Measurements from ENCODE around the gene OSBPL1A.

The OSBPL1A gene

DNA sequence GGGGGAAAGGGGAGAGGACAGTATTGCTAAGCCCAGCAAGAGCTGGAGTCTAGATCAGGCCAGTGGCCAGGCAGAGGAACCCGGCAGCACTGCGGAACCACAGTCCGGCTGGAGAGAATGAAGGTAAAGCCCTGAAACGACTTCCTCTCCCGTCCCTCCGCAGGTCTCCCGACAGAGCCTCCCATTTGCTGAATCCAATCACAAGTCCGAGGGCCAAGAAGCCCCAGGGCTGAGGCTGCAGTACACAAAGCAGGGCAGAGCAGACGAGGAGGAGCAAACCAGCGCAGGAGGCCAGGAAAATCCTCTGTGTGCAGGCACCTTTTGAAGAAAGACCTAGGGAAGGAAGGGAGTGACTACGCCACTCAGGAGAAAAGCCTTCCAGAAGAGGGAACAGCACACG, 104.4 kb downstream of the OSBPL1A start:
- H3K9me3 ChIP-seq: no peaks in the 10 kb centered on the region
- no peak for DNase-seq
- H3K4me3 ChIP-seq (ENCODE audit: low read depth, low read length): no peak overlapping the region
- H3K27me3 ChIP-seq: no peaks in the 10 kb centered on the region
- TF ChIP-seq, protein P1, sequence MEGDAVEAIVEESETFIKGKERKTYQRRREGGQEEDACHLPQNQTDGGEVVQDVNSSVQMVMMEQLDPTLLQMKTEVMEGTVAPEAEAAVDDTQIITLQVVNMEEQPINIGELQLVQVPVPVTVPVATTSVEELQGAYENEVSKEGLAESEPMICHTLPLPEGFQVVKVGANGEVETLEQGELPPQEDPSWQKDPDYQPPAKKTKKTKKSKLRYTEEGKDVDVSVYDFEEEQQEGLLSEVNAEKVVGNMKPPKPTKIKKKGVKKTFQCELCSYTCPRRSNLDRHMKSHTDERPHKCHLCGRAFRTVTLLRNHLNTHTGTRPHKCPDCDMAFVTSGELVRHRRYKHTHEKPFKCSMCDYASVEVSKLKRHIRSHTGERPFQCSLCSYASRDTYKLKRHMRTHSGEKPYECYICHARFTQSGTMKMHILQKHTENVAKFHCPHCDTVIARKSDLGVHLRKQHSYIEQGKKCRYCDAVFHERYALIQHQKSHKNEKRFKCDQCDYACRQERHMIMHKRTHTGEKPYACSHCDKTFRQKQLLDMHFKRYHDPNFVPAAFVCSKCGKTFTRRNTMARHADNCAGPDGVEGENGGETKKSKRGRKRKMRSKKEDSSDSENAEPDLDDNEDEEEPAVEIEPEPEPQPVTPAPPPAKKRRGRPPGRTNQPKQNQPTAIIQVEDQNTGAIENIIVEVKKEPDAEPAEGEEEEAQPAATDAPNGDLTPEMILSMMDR (IDR thresholded peaks at IDR 0.05; ENCODE audit: low read depth, low read length): no peak
- no peaks in the 10 kb centered on the region for H3K4me1 ChIP-seq
- H3K36me3 ChIP-seq: no peaks in the 10 kb centered on the region

DNA sequence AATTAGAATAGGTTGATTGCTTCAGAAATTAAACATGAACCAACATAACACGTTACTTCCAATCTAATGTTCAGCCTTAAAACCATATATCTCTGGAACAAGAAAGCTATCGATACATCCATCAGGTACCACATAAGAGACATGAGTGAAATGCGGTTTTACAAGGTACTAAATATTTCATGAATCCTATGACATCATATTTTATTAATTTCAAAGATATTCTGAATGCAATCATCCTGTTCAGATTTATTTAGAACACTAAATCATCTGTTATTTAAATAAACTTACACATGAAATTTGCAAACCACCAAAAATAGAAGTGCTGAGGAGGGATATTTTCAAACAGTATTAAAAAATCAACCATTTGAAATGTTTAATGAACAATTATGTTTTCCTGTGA, 119.0 kb downstream of the OSBPL1A start:
- no peaks in the 10 kb centered on the region for H3K4me1 ChIP-seq
- no peak overlapping the region for H3K4me3 ChIP-seq (ENCODE audit: low read depth, low read length)
- TF ChIP-seq, protein P1 (IDR thresholded peaks at IDR 0.05; ENCODE audit: low read depth, low read length): no peak
- H3K9me3 ChIP-seq: no peaks in the 10 kb centered on the region
- H3K27me3 ChIP-seq: no peaks in the 10 kb centered on the region
- no peak for DNase-seq
- no peaks in the 10 kb centered on the region for H3K36me3 ChIP-seq

DNA sequence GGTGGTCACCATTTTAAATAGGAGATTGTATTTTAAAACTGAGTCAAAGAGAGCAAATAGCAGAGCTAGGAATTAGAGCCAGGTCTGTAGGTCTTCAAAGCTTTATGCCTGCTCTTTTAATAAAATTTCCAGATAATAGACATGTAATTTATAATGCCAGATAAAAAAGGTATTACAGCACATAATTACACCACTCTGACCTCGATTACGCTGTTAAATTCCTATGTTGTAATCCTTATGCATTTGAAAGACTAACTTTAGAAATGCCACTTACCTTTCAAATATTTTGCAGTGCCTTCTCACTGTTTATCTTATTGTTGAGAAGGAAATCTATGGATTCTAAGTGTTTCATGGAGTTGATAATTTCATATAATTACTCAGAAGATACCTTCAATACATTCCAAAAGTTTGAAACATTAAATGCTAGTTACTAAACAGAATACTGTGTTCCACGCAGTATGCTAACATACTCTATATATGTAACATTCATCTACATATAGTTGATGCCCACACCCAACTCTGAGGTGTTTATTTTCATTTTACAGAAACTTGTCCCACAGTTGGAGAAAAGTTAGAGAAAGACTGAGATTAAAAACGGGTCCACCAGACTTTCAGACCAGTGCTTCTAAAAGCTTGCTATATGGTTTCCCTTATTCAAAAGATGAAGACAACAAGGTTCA, 120.0 kb downstream of the OSBPL1A start:
- Histone ChIP-seq H3K4me1 (no peaks in the 10 kb centered on the region), H3K27me3 (no peaks in the 10 kb centered on the region), H3K4me3 (ENCODE audit: low read depth, low read length) (no peak overlapping the region), H3K9me3 (no peaks in the 10 kb centered on the region), H3K36me3 (no peaks in the 10 kb centered on the region)
- TF ChIP-seq, protein P1 (IDR thresholded peaks at IDR 0.05; ENCODE audit: low read depth, low read length): no peak
- DNase-seq: no peak

DNA sequence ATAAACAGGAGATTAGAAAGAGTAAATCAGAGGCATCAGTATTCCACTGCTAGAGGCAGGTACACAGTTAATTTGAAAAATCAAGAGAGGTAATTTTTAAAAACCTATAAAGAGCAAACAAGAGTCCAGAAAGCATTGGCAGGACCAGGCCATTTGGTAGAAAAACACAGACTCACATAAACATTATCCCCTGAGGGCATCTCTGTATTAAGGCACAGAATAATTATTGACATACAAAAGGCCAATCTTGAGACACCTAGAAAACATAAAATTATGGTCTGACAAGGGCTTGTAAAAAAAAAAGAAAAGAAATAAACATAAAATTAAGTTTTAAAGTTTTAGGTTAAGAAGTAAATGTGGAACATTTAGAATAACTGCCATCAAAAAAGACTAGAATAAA, 120.6 kb downstream of the OSBPL1A start:
- no peaks in the 10 kb centered on the region for H3K36me3 ChIP-seq
- TF ChIP-seq, protein P1 (IDR thresholded peaks at IDR 0.05; ENCODE audit: low read depth, low read length): no peak
- DNase-seq: no peak
- H3K4me3 ChIP-seq (ENCODE audit: low read depth, low read length): no peak overlapping the region
- no peaks in the 10 kb centered on the region for H3K4me1 ChIP-seq
- H3K27me3 ChIP-seq: no peaks in the 10 kb centered on the region
- no peaks in the 10 kb centered on the region for H3K9me3 ChIP-seq

DNA sequence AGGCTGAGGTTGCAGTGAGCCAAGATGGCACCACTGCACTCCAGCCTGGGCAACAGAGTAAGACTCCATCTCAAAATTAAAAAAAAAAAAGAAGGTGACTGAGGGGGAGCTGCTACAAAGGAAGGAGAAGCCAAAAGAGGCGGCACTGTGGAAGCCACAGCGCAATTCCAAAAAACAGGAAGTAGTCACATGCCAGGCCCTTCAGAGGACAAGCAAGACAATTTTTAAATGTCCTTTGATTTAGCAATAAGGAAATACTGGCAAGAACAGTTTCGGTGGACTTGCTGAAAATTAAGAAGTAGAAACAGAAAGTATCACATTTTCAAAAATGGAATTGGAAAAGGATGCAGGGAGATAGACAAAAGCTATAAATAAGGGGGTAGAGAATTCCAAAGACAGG, 122.8 kb downstream of the OSBPL1A start:
- no peaks in the 10 kb centered on the region for H3K9me3 ChIP-seq
- no peak for DNase-seq
- no peaks in the 10 kb centered on the region for H3K36me3 ChIP-seq
- H3K4me3 ChIP-seq (ENCODE audit: low read depth, low read length): no peak overlapping the region
- TF ChIP-seq, protein P1 (IDR thresholded peaks at IDR 0.05; ENCODE audit: low read depth, low read length): no peak
- no peaks in the 10 kb centered on the region for H3K27me3 ChIP-seq
- no peaks in the 10 kb centered on the region; the same call in 1 of the 2 replicates for H3K4me1 ChIP-seq

DNA sequence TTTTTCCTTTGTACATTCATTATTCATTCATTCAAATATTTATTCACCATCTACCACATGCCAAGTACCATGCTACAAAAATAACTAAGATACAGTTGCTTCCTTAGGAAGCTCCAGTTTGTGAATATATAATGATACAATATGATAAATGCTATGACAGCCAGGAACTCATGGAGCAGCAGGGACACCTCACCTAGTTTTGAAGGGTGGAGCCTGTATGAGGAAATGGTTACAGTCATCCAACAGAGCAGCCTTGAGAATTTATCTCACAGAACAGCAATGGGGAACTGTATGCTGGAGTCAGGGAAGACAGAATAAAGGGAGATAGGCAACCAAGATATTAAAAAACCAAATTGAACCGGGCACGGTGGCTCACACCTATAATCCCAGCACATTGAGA, 124.0 kb downstream of the OSBPL1A start:
- H3K36me3 ChIP-seq: no peaks in the 10 kb centered on the region
- no peaks in the 10 kb centered on the region for H3K9me3 ChIP-seq
- TF ChIP-seq, protein P1 (IDR thresholded peaks at IDR 0.05; ENCODE audit: low read depth, low read length): no peak
- no peaks in the 10 kb centered on the region; the same call in 1 of the 2 replicates for H3K4me1 ChIP-seq
- no peaks in the 10 kb centered on the region for H3K27me3 ChIP-seq
- no peak overlapping the region for H3K4me3 ChIP-seq (ENCODE audit: low read depth, low read length)
- DNase-seq: no peak
